Activated effector memory CD4-positive, alpha-beta T cell treated with anti-CD3 and anti-CD28 coated beads, Interleukin-2, amount 50 U/mL, for 16 hours (primary cell): Measurements from ENCODE around the gene OR52E4.

Experiments
- DNase-seq: peaks from one replicate; pipeline ENCODE4 v3.0.0-alpha.2; 2020

Gene OR52E4

GRCh38 chr11:5880329-5880728 lies at the start of gene OR52E4:
TSS of gene OR52E4 (plus strand) at chr11:5880629. CDS start at chr11:5884293, 3,664 bp downstream.
- no peak for DNase-seq

DNA sequence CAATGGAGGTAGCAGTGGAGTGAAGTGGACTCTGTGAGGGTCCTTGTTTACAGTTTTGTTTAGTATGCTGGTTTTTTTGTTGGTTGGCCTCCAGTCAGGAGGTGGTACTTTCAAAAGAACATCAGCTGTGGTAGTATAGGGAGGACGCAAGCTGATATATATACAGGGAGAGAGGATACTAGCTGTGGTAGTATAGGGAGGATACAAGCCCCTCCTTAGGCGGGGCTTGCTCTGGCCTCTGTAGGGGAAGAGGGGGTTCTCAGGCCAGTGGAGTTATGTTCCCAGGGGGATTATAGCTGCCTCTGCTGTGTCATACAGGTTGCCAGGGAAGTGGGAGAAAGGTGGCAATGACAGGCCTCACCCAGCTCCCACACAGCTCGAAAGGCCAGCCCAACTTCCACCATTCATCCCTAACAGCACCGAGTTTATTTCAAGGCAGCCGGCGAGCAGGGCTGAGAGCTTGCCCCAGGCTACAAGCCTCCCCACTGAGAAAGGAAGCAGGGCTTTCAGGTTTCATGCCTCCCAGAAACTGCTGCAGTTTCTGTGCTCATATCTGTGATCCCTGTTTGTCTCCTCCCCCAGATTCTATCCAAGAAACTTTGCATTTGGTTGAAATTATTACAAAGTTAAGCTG lies 49.1 kb upstream of the OR52E4 start:
- DNase-seq, result no peak

- DNase-seq, result no peak
Measured at GRCh38 chr11:5833446-5833845, 47.0 kb upstream of the OR52E4 start.

DNA sequence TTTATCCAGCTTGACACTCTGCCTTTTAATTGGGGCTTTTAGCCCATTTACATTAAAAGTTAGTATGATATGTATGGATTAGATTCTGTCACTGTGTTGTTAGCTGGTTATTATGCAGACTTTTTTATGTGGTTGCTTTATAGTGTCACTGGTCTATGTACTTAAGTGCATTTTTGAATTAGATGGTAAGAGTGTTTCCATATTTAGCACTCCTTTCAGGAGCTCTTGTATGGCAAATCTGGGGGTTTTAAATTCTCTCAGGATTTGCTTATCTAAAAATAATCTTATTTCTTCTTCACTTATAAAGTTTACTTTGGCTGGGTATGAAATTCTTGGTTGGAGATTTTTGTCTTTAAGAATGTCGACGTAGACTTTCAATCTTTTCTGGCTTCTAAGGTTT lies 42.7 kb upstream of the OR52E4 start:
- DNase-seq, result no peak

- no peak for DNase-seq
Measured at GRCh38 chr11:5841797-5842196, 38.6 kb upstream of the OR52E4 start, which contains the start of gene OR52E6. TSS of gene OR52E6 (minus strand) at chr11:5841897. CDS start at chr11:5841897, 0 bp downstream.

GRCh38 chr11:5846701-5847100 lies 33.7 kb upstream of the OR52E4 start:
- DNase-seq, result no peak

DNA sequence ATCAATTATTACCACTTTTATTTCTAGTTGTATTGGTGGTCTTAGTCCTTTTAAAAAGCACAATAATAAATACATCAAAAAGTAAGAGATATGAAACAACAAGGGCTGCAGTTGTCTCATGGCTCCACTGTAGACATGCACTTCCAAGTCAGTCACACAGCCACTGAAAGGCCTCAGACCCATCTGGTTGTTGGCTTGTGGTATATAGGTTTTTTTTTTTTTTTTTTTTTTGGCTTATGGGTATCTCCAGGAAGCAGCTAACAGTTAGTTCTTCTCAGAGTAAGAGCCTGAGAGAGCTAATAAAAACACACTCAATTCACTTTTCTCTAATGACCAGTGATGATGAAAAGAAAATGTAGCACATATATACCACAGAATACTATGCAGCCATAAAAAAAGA lies 32.7 kb upstream of the OR52E4 start:
- DNase-seq, result no peak

DNA sequence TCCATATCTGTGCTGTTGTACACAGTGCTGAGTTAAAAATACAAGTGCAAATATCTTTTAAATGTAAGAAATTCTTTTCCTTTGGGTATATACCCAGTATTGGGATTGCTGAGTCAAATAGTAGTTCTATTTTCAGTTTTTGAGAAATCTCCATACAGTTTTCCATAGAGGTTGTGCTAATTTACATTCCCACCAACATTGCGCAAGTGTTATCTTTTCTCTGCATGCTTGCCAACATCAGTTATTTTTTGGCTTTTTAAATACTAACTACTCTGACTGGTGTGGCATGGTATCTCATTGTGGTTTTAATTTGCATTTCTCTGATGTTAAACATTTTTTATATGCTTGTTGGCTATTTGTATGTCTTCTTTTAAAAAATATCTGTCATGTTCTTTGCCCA lies 29.4 kb upstream of the OR52E4 start:
- DNase-seq, result no peak

- no peak for DNase-seq
Measured at GRCh38 chr11:5857590-5857989, 22.8 kb upstream of the OR52E4 start, which contains the start of gene OR52E8. TSS of gene OR52E8 (minus strand) at chr11:5857690. CDS start at chr11:5857690, 0 bp downstream.

DNA sequence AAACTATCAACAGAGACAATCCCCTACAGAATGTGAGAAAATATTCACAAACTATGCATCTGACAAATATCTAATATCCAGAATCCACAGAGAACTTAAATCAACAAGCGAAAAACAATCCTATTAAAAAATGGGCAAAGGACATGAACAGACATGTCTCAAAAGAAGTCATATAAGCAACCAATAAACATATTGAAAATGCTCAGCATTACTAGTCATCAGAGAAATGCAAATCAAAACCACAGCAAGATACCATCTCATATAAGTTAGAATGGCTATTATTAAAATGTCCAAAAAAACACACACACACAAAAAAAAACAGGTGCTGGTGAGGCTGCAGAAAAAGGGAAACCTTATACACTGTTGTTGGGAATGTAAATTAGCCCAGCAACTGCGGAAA lies 14.6 kb upstream of the OR52E4 start:
- no peak for DNase-seq

GRCh38 chr11:5878564-5878963 lies 1.9 kb upstream of the OR52E4 start:
- no peak for DNase-seq

- DNase-seq, result no peak
Measured at GRCh38 chr11:5881756-5882155, 1.3 kb downstream of the OR52E4 start.

- DNase-seq, result no peak
Measured at GRCh38 chr11:5887172-5887571, 6.7 kb downstream of the OR52E4 start.

- no peak for DNase-seq
Measured at GRCh38 chr11:5887661-5888060, 7.2 kb downstream of the OR52E4 start.

GRCh38 chr11:5891216-5891800 lies 10.9 kb downstream of the OR52E4 start:
- DNase-seq, result no peak

- DNase-seq, result no peak
Measured at GRCh38 chr11:5892908-5893307, 12.5 kb downstream of the OR52E4 start, which contains the start of gene OR52E5. TSS of gene OR52E5 (plus strand) at chr11:5893208. CDS start at chr11:5900777, 7,569 bp downstream.

GRCh38 chr11:5899534-5899933 lies 19.1 kb downstream of the OR52E4 start:
- DNase-seq, result no peak

DNA sequence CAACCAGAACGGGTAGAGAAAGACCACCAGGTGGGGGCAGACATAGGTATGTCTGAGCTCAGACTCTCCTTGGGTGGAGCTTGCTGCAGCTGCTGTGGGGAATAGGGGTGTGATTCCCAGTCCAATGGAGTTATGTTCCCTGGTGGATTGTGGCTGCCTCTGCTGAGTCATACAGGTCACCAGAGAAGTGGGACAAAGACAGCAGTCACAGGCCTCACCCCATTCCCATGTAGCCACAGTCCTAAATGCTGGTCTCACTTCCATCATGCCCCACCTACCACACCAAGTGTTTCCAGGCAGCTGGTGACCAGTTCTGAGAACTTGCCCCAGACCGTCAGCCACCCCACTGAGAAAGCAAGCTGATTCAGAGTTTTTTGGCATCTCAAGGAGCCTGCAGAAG lies 30.1 kb downstream of the OR52E4 start:
- DNase-seq, result no peak

- peak; percentile 56 for DNase-seq
Measured at GRCh38 chr11:5922749-5923426, 42.5 kb downstream of the OR52E4 start.

GRCh38 chr11:5923427-5923776 lies 43.0 kb downstream of the OR52E4 start:
- DNase-seq, result peak; percentile 16

DNA sequence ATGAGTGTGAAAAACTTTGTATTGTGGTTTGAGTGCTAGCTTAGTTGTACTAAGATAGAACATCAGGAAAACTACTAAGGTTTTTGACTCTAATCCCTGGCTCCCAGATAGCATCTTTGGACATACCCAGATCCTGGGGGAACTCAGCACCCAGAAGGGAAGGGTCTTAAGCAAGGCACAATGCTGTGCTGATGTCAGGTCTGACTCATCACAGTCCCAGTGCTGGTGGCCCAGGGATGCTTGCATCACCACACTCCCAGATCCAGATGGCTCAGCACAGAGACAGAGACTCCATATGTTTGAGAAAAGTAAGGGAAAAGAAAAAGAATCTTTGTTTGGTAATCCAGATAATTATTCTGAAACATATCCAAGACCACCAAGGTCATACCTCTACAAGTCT lies 43.4 kb downstream of the OR52E4 start:
- no peak for DNase-seq

- DNase-seq, result peak; percentile 46
Measured at GRCh38 chr11:5928271-5928670, 47.8 kb downstream of the OR52E4 start.

DNA sequence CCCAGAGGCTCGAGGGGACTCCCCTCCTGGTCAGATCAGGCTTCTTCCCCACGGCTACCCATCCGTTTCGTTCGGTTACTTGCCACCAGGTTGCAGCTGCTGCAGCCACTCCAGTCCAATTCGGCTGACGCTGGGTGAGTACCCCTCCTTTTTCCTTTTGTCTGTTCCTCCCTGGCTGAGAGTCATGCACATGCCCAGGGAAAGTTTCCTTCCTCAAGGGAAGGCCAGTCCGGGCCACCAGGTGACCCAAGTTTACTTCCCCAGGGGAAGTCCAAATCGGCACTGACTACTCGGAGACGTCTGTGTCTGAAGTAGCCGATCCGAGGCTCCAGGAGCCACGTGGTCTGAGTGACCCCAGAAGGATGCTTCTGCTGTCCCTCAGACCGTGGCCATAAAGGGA lies 48.4 kb downstream of the OR52E4 start:
- DNase-seq, result peak; percentile 38
